Stimulated activated CD4-positive, alpha-beta T cell treated with anti-CD3 and anti-CD28 coated beads, Interleukin-12 subunit alpha, Interleukin-12 subunit beta, amount 100 ng/mL, for 48 hours (primary cell): ENCODE measurements around the gene BIN2.
"Not testable (repeated sequence)": the region's sequence is repeated elsewhere in the genome, so short reads cannot be mapped to it uniquely, and the experiment has no call there.

Experiments used
- DNase-seq, 3 donors: peaks; one replicate each; pipeline ENCODE4 v3.0.0-alpha.2; 2020; ENCODE audit warnings: low read depth in 2 of 3, low spot score in 1 of 3

The BIN2 gene

GRCh38 chr12:51318057-51318806, 5.7 kb downstream of the BIN2 start:
- DNase-seq, result not testable (repeated sequence)

- DNase-seq, result no peak
Measured at GRCh38 chr12:51311389-51311788, 12.6 kb downstream of the BIN2 start.

- DNase-seq, result no peak
Measured at GRCh38 chr12:51307655-51308593, 16.1 kb downstream of the BIN2 start.

GRCh38 chr12:51306507-51306906, 17.5 kb downstream of the BIN2 start:
- no peak for DNase-seq

GRCh38 chr12:51300768-51301167, 23.2 kb downstream of the BIN2 start:
- DNase-seq, result not testable (repeated sequence)

- DNase-seq, result no peak
Measured at GRCh38 chr12:51295651-51296050, 28.3 kb downstream of the BIN2 start.

GRCh38 chr12:51294097-51294496, 29.9 kb downstream of the BIN2 start:
- not testable (repeated sequence) for DNase-seq

- no peak for DNase-seq
Measured at GRCh38 chr12:51293696-51294095, 30.3 kb downstream of the BIN2 start.

GRCh38 chr12:51291603-51292513, 32.1 kb downstream of the BIN2 start:
- DNase-seq, result not testable (repeated sequence)

GRCh38 chr12:51285843-51286242, 38.1 kb downstream of the BIN2 start:
- no peak for DNase-seq

- no peak for DNase-seq
Measured at GRCh38 chr12:51281202-51281924, 42.6 kb downstream of the BIN2 start.

- no peak for DNase-seq
Measured at GRCh38 chr12:51275088-51275487, 48.9 kb downstream of the BIN2 start.

- DNase-seq, result not testable (repeated sequence)
Measured at GRCh38 chr12:51272810-51273209, 51.2 kb downstream of the BIN2 start.

GRCh38 chr12:51270951-51271518, 52.9 kb downstream of the BIN2 start:
- no peak for DNase-seq

GRCh38 chr12:51270067-51270950, 53.7 kb downstream of the BIN2 start, which contains the start of gene SMAGP:
SMAGP (minus strand) TSS chr12:51270415; CDS start chr12:51269278, 1,137 bp downstream.
- DNase-seq, result no peak

GRCh38 chr12:51269174-51270066, 54.6 kb downstream of the BIN2 start:
- peak in 2 of 3 donors; percentile 28 to 50 for DNase-seq

GRCh38 chr12:51265024-51265423, 59.0 kb downstream of the BIN2 start:
- no peak for DNase-seq

GRCh38 chr12:51264297-51264696, 59.7 kb downstream of the BIN2 start:
- no peak for DNase-seq
